ENCODE results near the gene RTCA. TPM values are rescaled to one million over a fixed set of nuclear protein-coding genes. Genes with fewer than 3 reads are reported as not detected.

RTCA gene
- total RNA-seq, 1 experiment from 2014 or later = 26.5 TPM

- BruUV-seq (replicated peaks) = no TSS peak
- intact Hi-C loops (cut with micrococcal nuclease) = no loop called here
- Histone ChIP-seq H3K9ac (ENCODE audit: low read length) (no peak overlapping the region), H3K4me2 (ENCODE audit: low read length) (no peak overlapping the region), H3K27ac (ENCODE audit: low read depth, low read length) (no peak overlapping the region), H2AFZ (ENCODE audit: low read depth, low read length, poor library complexity, severe bottlenecking) (no peak overlapping the region), H3K79me2 (ENCODE audit: insufficient read depth, low read length) (no peaks in the 10 kb centered on the region), H3K9me2 (ENCODE audit: insufficient read depth) (no peaks in the 10 kb centered on the region), H3K27me3 (ENCODE audit: insufficient read depth, low read length) (no peaks in the 10 kb centered on the region), H3K9me3 (ENCODE audit: control insufficient read depth in 1 of 2, insufficient read depth in 1 of 2, low read depth in 1 of 2, low read length in 2 of 2) (no peaks in the 10 kb centered on the region), H3K4me3 (replicated peaks in 1 of 2; ENCODE audit: low read depth in 1 of 2, low read length in 2 of 2) (no peak overlapping the region), H3K4me1 (ENCODE audit: control insufficient read depth in 1 of 2, insufficient read depth in 2 of 2, low read length in 2 of 2) (no peaks in the 10 kb centered on the region), H4K20me1 (ENCODE audit: insufficient read depth) (no peaks in the 10 kb centered on the region), H3K36me3 (ENCODE audit: control insufficient read depth in 1 of 2, insufficient read depth in 2 of 2, low read length in 2 of 2) (peaks cover 0 to 6% of the 10 kb centered on the region in 2 experiments; a peak in 1 of 4 replicates)
- no peak for ATAC-seq
- POLR2A ChIA-PET = no interaction called here
- TF ChIP-seq CEBPB (IDR thresholded peaks at IDR 0.05; ENCODE audit: low read depth) = 0 out of 2 replicates have a peak, but pooled peaks have one; percentile 29
- no peak for TF ChIP-seq EZH2 (IDR thresholded peaks at IDR 0.05)
- DNase-seq (ENCODE audit: low read depth, low spot score) = no peak
- CTCF ChIA-PET = no interaction called here
- RAD21 ChIA-PET (ENCODE audit: low non-redundant PET in 1 of 2, low total read pairs in 2 of 2, uncharacterized antibody in 2 of 2, unreplicated experiment in 2 of 2) = no interaction called here
These were observed 46.1 kb upstream of the RTCA start for GRCh38 chr1:100219883-100220282.

GRCh38 chr1:100222428-100222827, 43.6 kb upstream of the RTCA start:
- no peaks in the 10 kb centered on the region for H3K4me1 ChIP-seq (ENCODE audit: control insufficient read depth in 1 of 2, insufficient read depth in 2 of 2, low read length in 2 of 2)
- no peaks in the 10 kb centered on the region for H3K9me2 ChIP-seq (ENCODE audit: insufficient read depth)
- H3K4me3 ChIP-seq (replicated peaks in 1 of 2; ENCODE audit: low read depth in 1 of 2, low read length in 2 of 2) = no peak overlapping the region
- ChIA-PET POLR2A (interaction anchor here (1.3 kb wide), 1 partner anchor 12 kb away, joined by 3 read pairs; no protein-coding TSS in a partner anchor), CTCF (no interaction called here), RAD21 (ENCODE audit: low non-redundant PET in 1 of 2, low total read pairs in 2 of 2, uncharacterized antibody in 2 of 2, unreplicated experiment in 2 of 2) (no interaction called here)
- ATAC-seq = no peak
- no peak overlapping the region for H3K4me2 ChIP-seq (ENCODE audit: low read length)
- no peak for DNase-seq (ENCODE audit: low read depth, low spot score)
- no peaks in the 10 kb centered on the region for H3K36me3 ChIP-seq (ENCODE audit: control insufficient read depth in 1 of 2, insufficient read depth in 2 of 2, low read length in 2 of 2)
- TF ChIP-seq SIN3A (IDR thresholded peaks at IDR 0.05; ENCODE audit: low read depth) = no peak
- TF ChIP-seq ZNF274 (IDR thresholded peaks at IDR 0.05; ENCODE audit: low read depth, low read length) = no peak
- TF ChIP-seq ZFX (IDR thresholded peaks at IDR 0.05) = no peak
- no peak for TF ChIP-seq CEBPB (IDR thresholded peaks at IDR 0.05; ENCODE audit: low read depth)
- TF ChIP-seq MAX (IDR thresholded peaks at IDR 0.05) = no peak
- TF ChIP-seq POLR2A (IDR thresholded peaks at IDR 0.05; ENCODE audit: borderline replicate concordance, extremely low read depth, insufficient read depth, insufficient read length) = no peak
- no peak for TF ChIP-seq JUND (IDR thresholded peaks at IDR 0.05)
- no peak for TF ChIP-seq EGR1 (IDR thresholded peaks at IDR 0.05; ENCODE audit: low read depth)
- no peak for TF ChIP-seq SRF (IDR thresholded peaks at IDR 0.05; ENCODE audit: low read depth)
- no peak for TF ChIP-seq REST (IDR thresholded peaks at IDR 0.05; ENCODE audit: low read depth)
- no peaks in the 10 kb centered on the region for H3K79me2 ChIP-seq (ENCODE audit: insufficient read depth, low read length)
- H4K20me1 ChIP-seq (ENCODE audit: insufficient read depth) = no peaks in the 10 kb centered on the region
- H3K27me3 ChIP-seq (ENCODE audit: insufficient read depth, low read length) = no peaks in the 10 kb centered on the region
- H3K9ac ChIP-seq (ENCODE audit: low read length) = no peak overlapping the region
- no peak overlapping the region for H2AFZ ChIP-seq (ENCODE audit: low read depth, low read length, poor library complexity, severe bottlenecking)
- no peak overlapping the region for H3K27ac ChIP-seq (ENCODE audit: low read depth, low read length)
- no peaks in the 10 kb centered on the region for H3K9me3 ChIP-seq (ENCODE audit: control insufficient read depth in 1 of 2, insufficient read depth in 1 of 2, low read depth in 1 of 2, low read length in 2 of 2)
- intact Hi-C loops (cut with micrococcal nuclease) = no loop called here
- BruUV-seq (replicated peaks) = no TSS peak
